NOMO-1 treated with dmso at 0.1 percent for 144 hours (cell line): ENCODE measurements around the gene MRPS35.

Experiments
- DNase-seq: peaks from one replicate; lab custom pipeline; 2025; ENCODE audit not compliant: unreplicated experiment; lab: John Stamatoyannopoulos, UW

Gene MRPS35

GRCh38 chr12:27710592-27711316 lies at the start of gene MRPS35:
MRPS35 (plus strand) TSS chr12:27710832; CDS start chr12:27710844, 12 bp downstream.
- DNase-seq, result peak; percentile 95

- no peak for DNase-seq
These were observed 44.9 kb upstream of the MRPS35 start for GRCh38 chr12:27665704-27666103.

- no peak for DNase-seq
These were observed 44.1 kb upstream of the MRPS35 start for GRCh38 chr12:27666510-27666909.

GRCh38 chr12:27667540-27667939 lies 43.1 kb upstream of the MRPS35 start:
- no peak for DNase-seq

- no peak for DNase-seq
These were observed 38.6 kb upstream of the MRPS35 start for GRCh38 chr12:27672051-27672450.

DNA sequence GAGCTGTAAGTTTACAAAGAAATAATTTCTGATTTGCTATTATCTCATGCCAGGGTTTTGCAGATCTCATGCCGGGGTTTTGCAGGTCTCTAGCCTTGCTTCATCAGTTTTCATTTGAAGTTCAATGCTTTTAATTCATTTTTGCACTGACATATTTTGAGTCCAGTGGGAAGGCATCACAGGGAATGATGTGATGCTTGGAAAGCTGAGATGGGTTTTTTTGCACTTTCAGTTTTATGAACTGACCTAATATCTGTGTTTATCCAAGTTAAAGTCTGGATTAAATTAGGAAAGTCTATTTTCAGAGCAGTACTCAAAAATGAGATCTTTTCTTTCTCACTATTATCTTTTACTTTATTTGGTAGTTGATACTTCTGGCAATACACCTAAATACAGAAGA lies 38.0 kb upstream of the MRPS35 start:
- no peak for DNase-seq

DNA sequence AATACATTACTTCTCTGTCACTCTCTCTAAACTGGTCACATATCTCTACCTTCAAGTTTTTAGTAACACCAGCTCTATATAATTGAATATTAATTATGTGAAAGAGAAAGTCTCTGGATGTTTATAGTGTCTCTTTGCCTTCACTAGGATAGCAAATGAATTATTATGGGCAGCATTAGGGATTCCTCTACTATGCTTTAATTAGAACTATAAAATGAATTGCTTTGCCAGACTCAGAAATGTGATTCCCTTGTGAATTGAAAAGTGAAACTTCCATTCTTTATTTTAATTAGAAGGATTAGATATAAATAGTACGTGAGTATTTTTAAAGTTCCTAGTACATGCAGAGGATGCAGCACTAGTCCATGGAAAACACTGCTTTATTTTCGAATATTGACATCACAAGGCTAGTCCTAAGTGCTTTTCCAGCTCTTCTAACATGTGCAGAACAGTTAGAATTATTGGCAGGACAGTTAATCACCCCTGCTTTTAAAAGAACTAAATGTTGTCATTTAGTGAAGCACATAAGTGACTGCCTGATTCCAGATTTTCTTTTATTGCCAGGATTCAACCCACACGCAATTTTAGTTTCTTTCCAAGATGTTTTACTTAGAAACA lies 37.4 kb upstream of the MRPS35 start:
- DNase-seq, result no peak

- DNase-seq, result no peak
These were observed 35.6 kb upstream of the MRPS35 start for GRCh38 chr12:27674989-27675388.

- DNase-seq, result no peak
These were observed 30.0 kb upstream of the MRPS35 start for GRCh38 chr12:27680619-27681018.

- DNase-seq, result no peak
These were observed 28.1 kb upstream of the MRPS35 start for GRCh38 chr12:27682534-27682933.

DNA sequence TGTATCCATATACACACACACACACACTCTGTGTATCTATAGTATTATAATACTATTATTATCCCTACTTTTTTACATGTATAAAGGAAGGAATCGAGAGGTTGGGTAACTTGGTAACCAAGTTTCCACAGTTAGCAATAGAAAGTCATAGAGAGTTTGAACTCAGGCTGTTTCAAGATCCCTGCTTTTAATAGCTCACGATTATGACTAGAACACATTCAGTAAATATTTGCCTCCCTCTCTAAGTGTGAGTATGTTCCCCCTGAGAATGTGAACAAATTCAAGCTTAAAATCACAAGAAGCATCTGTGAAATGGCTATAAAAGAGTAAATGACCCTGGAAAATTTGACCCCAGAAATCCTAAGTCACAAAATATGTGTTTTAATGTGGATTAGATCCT lies 25.4 kb upstream of the MRPS35 start:
- DNase-seq, result no peak

DNA sequence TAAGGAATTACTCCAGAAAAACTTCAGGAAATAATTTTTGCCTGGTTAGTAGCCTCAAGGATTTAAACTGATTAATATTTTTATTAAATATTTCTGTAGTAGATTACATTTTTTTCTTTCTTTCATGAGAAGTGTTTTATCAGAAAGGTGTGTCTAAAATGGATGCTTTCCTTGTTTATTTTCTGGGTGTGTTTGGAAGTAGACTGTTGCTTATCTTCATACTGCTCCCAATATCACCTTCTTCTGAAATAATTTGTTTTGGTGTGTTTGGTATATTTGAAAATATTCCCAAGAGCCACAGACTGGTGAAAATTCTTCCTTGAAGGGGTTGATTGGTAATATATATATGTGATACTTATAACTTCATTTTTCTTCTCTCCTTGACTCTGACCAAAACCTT lies 24.5 kb upstream of the MRPS35 start:
- DNase-seq, result no peak

DNA sequence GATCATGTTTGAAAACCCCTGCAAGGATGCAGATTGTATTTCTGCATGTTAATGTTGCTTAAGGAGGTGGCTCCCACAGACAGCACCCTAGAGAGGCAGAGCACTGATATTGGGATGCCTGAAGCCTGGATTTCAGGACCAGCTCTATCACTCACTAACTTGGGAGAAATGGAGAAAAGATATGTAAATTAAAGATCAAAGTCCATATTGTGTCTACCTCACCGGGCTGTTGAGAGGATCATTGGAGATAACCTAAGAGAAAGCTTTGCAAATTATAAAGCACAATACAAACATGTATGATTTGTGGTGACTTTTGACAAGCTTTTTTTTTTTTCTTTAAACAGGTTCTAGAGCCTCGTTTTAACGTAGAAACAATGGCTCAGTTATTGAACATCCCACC lies 22.0 kb upstream of the MRPS35 start:
- DNase-seq, result no peak

DNA sequence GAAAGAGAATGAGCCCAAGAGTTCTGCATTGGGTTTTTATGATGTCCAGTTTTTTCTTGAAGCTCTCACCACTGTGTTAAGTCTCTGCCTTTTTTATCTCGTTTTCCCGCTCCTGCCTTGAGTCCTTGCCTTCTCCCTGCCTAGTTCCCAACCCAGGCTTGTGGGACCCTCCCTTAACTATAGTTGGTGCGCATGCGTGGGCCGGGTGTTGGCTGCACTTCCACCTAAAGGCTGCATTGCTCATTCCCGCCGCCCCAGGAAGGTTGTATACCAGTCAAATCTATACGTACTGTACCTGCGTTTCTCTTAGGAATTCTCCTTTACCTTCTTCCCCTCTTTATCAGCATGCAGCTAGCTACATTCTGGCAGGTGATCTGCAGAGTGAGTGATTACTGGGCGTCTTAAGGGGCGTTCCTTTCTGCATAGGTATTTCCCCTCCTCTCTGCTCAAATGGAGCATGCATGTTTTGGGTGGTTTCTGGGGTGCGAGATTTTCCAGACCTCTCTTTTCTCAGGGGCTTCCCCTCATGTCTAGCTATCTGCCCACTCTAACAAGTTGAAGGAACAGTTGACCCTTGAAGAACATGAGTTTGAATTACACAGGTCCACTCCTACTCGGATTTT lies 21.0 kb upstream of the MRPS35 start:
- no peak for DNase-seq

DNA sequence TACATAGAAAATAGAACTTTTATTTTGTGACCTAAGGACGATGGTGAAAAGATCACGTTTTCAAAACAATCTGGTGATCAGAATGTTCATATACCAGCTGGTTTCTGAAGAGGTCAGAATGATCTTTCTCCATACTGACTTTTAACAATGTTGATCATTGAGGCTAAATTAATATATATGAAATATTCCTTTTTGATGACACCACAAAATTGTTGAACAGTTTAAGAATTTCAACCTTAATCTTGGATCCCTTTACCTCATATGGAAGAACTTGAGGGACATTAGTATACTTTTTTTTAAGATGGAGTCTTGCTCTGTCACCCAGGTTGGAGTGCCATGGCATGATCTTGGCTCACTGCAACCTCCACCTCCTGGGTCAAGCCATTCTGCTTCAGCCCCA lies 17.2 kb upstream of the MRPS35 start:
- no peak for DNase-seq

- DNase-seq, result no peak
These were observed 14.9 kb upstream of the MRPS35 start for GRCh38 chr12:27695556-27696292.

DNA sequence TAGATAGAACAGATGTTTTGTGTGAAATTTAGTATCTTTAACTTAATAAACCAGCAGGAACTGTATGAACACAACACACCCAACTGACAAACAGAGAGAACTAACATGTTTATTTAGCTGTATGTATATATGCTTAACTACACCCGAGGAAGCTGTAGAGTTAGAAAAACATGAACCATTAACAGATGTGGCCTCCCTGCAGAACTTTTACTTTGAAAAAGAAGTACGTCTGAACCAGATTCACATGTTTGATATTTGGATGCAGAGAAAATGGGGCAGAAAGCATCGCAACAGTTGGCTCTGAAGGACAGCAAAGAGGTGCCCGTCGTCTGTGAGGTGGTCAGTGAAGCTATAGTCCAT lies 14.4 kb upstream of the MRPS35 start, which contains the start of gene REP15:
Gene REP15 (plus strand): TSS at position 155 of the 360 bp plus-strand sequence. CDS start 116 bp downstream, at position 271.
- no peak for DNase-seq

- no peak for DNase-seq
These were observed 13.6 kb upstream of the MRPS35 start for GRCh38 chr12:27696864-27697564.

- DNase-seq, result no peak
These were observed 6.7 kb upstream of the MRPS35 start for GRCh38 chr12:27703720-27704452.

DNA sequence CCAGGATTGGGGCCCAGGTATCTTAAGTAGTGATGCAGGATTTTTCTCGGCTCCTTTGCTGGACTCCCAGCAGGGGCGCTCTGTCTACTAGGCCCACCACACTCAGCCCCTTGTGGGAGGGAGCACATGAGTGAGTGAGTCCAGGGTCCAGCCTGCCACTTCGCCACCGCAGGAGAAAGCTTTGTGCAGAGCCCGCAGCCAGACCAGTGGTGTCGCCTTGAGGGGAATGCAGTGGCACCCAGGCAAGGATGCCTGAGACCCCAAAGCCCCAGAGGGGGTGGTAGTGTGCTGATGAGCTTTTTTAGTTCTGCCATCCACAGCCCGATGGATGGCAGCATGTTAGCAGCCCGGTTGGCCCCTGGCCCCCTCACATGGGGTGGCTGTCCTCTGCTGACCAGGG lies 5.4 kb upstream of the MRPS35 start:
- DNase-seq, result no peak
